Smooth muscle cell (in vitro differentiated cells): ENCODE data around the gene GJA4. TPM values are rescaled to one million over a fixed set of nuclear protein-coding genes. Genes with fewer than 3 reads are reported as not detected.
"Not testable (repeated sequence)": the region's sequence is repeated elsewhere in the genome, so short reads cannot be mapped to it uniquely, and the experiment has no call there.

ENCODE experiments used
- DNase-seq: peaks from one replicate; lab custom pipeline; 2025; ENCODE audit not compliant: unreplicated experiment; lab: John Stamatoyannopoulos, UW
- H2AFZ ChIP-seq: fragments of 200-600 bp; sonication (generic); 2 replicates; pipeline ENCODE4 v1.6.0; 2016; ENCODE audit warnings: antibody characterized with exemption, low read depth, mild to moderate bottlenecking
- H3F3A ChIP-seq: fragments of 200-600 bp; sonication (generic); 2 replicates; pipeline ENCODE4 v1.6.0; 2017; ENCODE audit warnings: antibody characterized with exemption, low read depth
- H3K27ac ChIP-seq: fragments of 200-600 bp; sonication (generic); 2 replicates; pipeline ENCODE4 v1.5.1; 2016; ENCODE audit warnings: low read depth, mild to moderate bottlenecking
- H3K27me3 ChIP-seq: fragments of 200-600 bp; sonication (generic); 2 replicates; pipeline ENCODE4 v1.6.1; 2016; ENCODE audit warnings: low read depth, mild to moderate bottlenecking
- H3K36me3 ChIP-seq: fragments of 200-600 bp; sonication (generic); 2 replicates; pipeline ENCODE4 v1.5.1; 2016; ENCODE audit warnings: low read depth
- H3K4me1 ChIP-seq: fragments of 200-600 bp; sonication (generic); 2 replicates; pipeline ENCODE4 v1.5.1; 2016; ENCODE audit warnings: low read depth
- H3K4me2 ChIP-seq: fragments of 200-600 bp; sonication (generic); 2 replicates; pipeline ENCODE4 v1.6.0; 2016; ENCODE audit warnings: mild to moderate bottlenecking
- H3K4me3 ChIP-seq: fragments of 200-600 bp; sonication (generic); 2 replicates; pipeline ENCODE4 v1.5.1; 2016; ENCODE audit warnings: mild to moderate bottlenecking
- H3K79me2 ChIP-seq: fragments of 200-600 bp; sonication (generic); 2 replicates; pipeline ENCODE4 v1.6.0; 2016; ENCODE audit warnings: low read depth, mild to moderate bottlenecking
- H3K9ac ChIP-seq: fragments of 200-600 bp; sonication (generic); 2 replicates; pipeline ENCODE4 v1.6.0; 2016; ENCODE audit warnings: low read depth
- H3K9me3 ChIP-seq: fragments of 200-600 bp; sonication (generic); replicated peaks from 2 replicates; pipeline ENCODE4 v1.5.1; 2016; ENCODE audit warnings: low read depth
- H4K20me1 ChIP-seq: fragments of 200-600 bp; sonication (generic); 2 replicates; pipeline ENCODE4 v1.6.0; 2016; ENCODE audit warnings: low read depth
- CTCF ChIP-seq: fragments of 200-600 bp; sonication (generic); IDR thresholded peaks from 2 replicates; pipeline ENCODE4 v1.5.1; 2017; ENCODE audit warnings: borderline replicate concordance, mild to moderate bottlenecking, antibody characterized with exemption; ENCODE audit not compliant: insufficient read depth, poor library complexity, severe bottlenecking
- WGBS: methylation state at CpG from one replicate; pipeline ENCODE4 v1.1.7; 2016; ENCODE audit warnings: low lambda C conversion rate; 5-methylcytosine and 5-hydroxymethylcytosine counted together
- polyA plus RNA-seq: library from polyadenylated mRNA; unstranded; fragments of >200 nt; fragmentation: Nextera tagmentation; extraction: Ambion mirVana; gene quantifications from 2 replicates; pipeline ENCODE4 v1.2.1, GENCODE V29; 2016
- total RNA-seq: library from RNA; depleted of rRNA; stranded (reverse); fragments of >200 nt; gene quantifications from 2 replicates; pipeline ENCODE4 v1.2.3, GENCODE V29; 2014

The GJA4 gene
- total and polyA plus RNA-seq, 2 experiments from 2014 or later: not detected

DNA sequence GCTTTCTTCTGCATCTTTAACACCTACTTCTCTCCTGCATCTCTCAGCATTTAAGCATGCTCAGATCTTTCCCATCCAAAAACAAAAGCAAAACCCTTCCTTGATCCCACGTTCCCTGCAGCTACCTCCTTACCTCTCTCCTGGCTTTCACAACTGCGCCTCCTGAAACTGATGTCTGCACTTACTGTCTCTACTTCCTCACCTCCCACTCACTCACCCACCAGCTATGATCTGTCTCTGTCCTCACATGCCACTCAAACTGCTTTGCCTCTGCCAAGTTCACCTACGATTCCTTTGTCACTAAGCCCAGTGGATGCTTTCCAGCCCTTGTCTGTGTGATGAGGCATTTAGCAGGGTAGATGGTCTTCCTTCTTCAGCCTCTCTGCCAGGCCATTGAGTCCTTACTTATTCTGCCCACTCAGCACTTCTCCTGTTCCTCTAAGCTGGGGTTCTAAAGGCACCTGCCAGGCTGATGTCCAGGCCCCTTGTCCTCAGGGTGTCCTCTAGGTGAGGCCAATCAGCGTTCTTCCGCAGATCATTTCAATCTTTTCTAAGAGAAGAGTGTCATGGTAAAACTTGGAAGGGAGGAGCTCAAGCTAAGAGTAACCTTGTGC lies 21.8 kb upstream of the GJA4 start:
- Histone ChIP-seq H3F3A (no peaks in the 10 kb centered on the region), H3K9ac (no peak overlapping the region), H3K4me3 (no peak overlapping the region), H3K4me1 (no peaks in the 10 kb centered on the region), H4K20me1 (no peaks in the 10 kb centered on the region), H3K9me3 (no peaks in the 10 kb centered on the region), H3K27me3 (no peaks in the 10 kb centered on the region), H3K27ac (no peak overlapping the region), H2AFZ (no peak overlapping the region), H3K4me2 (peak overlapping the region; percentile 36), H3K36me3 (no peaks in the 10 kb centered on the region), H3K79me2 (no peaks in the 10 kb centered on the region)
- DNase-seq: no peak
- no peak for TF ChIP-seq CTCF
- 80% methylated on average over 5 of the region's 5 CpGs for WGBS

DNA sequence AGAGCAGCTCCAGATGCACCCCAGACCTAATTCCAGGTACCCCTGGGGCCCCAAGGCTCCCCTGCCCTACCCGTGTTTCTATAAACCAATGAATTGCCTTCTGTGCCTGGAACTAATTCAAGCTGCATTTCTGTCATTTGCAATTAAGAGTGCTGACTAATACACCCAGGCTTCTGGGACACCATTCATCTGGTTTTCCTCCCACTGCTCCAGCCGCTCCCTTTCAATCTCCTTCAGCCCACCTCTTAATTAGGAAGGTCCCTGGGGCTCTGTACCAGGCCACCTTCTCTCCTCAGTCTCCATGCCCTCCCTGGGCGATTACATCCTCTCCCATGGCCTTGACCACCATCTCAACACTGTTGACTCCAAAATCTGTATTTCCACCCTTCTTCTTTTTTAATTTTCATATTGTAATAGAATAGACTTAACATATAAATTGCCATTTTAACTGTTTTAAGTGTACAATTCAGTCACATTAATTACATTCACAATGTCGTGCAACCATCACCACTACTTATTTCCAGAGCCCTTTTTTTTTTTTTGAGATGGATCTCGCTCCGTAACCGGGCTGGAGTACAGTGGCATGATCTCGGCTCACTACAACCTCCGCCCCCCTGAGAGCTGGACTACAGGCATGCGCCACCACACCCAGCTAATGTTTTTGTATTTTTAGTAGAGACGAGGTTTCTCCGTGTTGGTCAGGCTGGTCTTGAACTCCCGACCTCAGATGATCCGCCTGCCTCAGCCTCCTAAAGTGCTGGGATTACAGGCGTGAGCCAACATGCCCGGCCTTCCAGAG lies 21.0 kb upstream of the GJA4 start:
- Histone ChIP-seq H3K27me3 (no peaks in the 10 kb centered on the region), H3K79me2 (no peaks in the 10 kb centered on the region), H3K4me2 (peak overlapping the region; percentile 36), H3K36me3 (no peaks in the 10 kb centered on the region), H3K4me1 (no peaks in the 10 kb centered on the region), H4K20me1 (no peaks in the 10 kb centered on the region), H3K9ac (no peak overlapping the region), H2AFZ (no peak overlapping the region), H3K9me3 (no peaks in the 10 kb centered on the region), H3K4me3 (no peak overlapping the region), H3F3A (no peaks in the 10 kb centered on the region), H3K27ac (no peak overlapping the region)
- 82% methylated on average over 16 of the region's 16 CpGs for WGBS
- DNase-seq: no peak
- TF ChIP-seq CTCF: no peak

DNA sequence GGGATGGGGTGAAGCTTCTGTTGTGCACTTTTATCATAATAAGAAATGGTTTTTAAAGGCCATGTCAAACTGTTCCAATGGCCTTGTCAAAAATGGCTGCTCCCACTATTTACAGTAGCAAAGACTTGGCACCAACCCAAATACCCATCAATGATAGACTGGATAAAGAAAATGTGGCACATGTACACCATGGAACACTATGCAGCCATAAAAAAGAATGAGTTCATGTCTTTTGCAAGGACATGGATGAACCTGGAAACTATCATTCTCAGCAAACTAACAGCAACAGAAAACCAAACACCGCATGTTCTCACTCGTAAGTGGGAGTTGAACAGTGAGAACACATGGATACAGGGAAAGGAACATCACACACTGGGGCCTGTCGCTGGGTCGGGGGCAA lies 19.7 kb upstream of the GJA4 start:
- H3K27ac ChIP-seq, H3K79me2 ChIP-seq, H3F3A ChIP-seq, H2AFZ ChIP-seq, H3K4me1 ChIP-seq, H3K9ac ChIP-seq, DNase-seq, H3K36me3 ChIP-seq, H3K4me3 ChIP-seq, H3K4me2 ChIP-seq, H3K9me3 ChIP-seq, H4K20me1 ChIP-seq, H3K27me3 ChIP-seq: not testable (repeated sequence)
- 96% methylated on average over 4 of the region's 4 CpGs for WGBS

- H3F3A ChIP-seq: no peaks in the 10 kb centered on the region
- H3K27ac ChIP-seq: no peak overlapping the region
- no peaks in the 10 kb centered on the region for H3K79me2 ChIP-seq
- 82% methylated on average over 8 of the region's 8 CpGs for WGBS
- no peaks in the 10 kb centered on the region for H4K20me1 ChIP-seq
- no peaks in the 10 kb centered on the region for H3K4me1 ChIP-seq
- no peaks in the 10 kb centered on the region for H3K9me3 ChIP-seq
- DNase-seq: no peak
- H3K4me3 ChIP-seq: no peak overlapping the region
- no peak overlapping the region for H3K9ac ChIP-seq
- H3K4me2 ChIP-seq: no peak overlapping the region
- no peaks in the 10 kb centered on the region for H3K36me3 ChIP-seq
- TF ChIP-seq CTCF: no peak
- no peak overlapping the region for H2AFZ ChIP-seq
- H3K27me3 ChIP-seq: peaks cover 15% of the 10 kb centered on the region
Observed at GRCh38 chr1:34774957-34775356, 17.8 kb upstream of the GJA4 start.
